Endothelial cell of umbilical vein (primary cell): ENCODE results near the gene HCK. TPM values are rescaled to one million over a fixed set of nuclear protein-coding genes. Genes with fewer than 3 reads are reported as not detected.

Experiments
- BruUV-seq: library from RNA; stranded (reverse); fragments of 400-500 nt; replicated peaks from 2 replicates; lab custom pipeline; 2021; lab: Mats Ljungman, UMichigan
- CTCF ChIA-PET: fragments of 300-600, 350-600 bp; sonication (Branson Sonifier 250); formaldehyde crosslinking; loops from one replicate; lab custom pipeline; 2021; ENCODE audit warnings: antibody characterized with exemption, inconsistent platforms; lab: Charles Lee
- POLR2A ChIA-PET: fragments of 300-600, 350-600 bp; sonication (Branson Sonifier 250); formaldehyde crosslinking; loops from one replicate; lab custom pipeline; 2021; ENCODE audit warnings: antibody characterized with exemption, inconsistent platforms; lab: Charles Lee
- DNase-seq: peaks from one replicate; pipeline ENCODE4 v3.0.0-alpha.2; 2011; ENCODE audit warnings: low read depth, low spot score
- FAIRE-seq: peaks from 2 replicates; lab custom pipeline; 2011; peaks lifted over from hg19 to GRCh38; lab: Jason Lieb, UNC
- H2AFZ ChIP-seq: 2 replicates; pipeline ENCODE4 v1.6.0; 2012; ENCODE audit warnings: low read depth, low read length, control low read depth, inconsistent platforms
- H3K27ac ChIP-seq: 2 replicates; pipeline ENCODE4 v1.5.1; 2011; ENCODE audit warnings: low read depth, mild to moderate bottlenecking, control low read depth, low read length, moderate library complexity; ENCODE audit not compliant: insufficient read depth
- H3K27me3 ChIP-seq, 2 experiments: 2 replicates each; pipeline versions ENCODE4 v1.6.0 to v1.6.1; 2011; ENCODE audit warnings: low read length in 2 of 2, mixed read lengths in 1 of 2; ENCODE audit not compliant: control insufficient read depth in 2 of 2, insufficient read depth in 2 of 2
- H3K36me3 ChIP-seq, 2 experiments: 2 replicates in 1 of 2; 3 replicates in 1 of 2; pipeline ENCODE4 v1.5.1; 2011; ENCODE audit warnings: low read length in 2 of 2, mild to moderate bottlenecking in 1 of 2, moderate library complexity in 1 of 2; ENCODE audit not compliant: control insufficient read depth in 2 of 2, insufficient read depth in 2 of 2; ENCODE audit errors: extremely low read depth in 1 of 2
- H3K4me1 ChIP-seq: 3 replicates; pipeline ENCODE4 v1.5.1; 2011; ENCODE audit warnings: mild to moderate bottlenecking, low read length; ENCODE audit not compliant: control insufficient read depth, insufficient read depth; ENCODE audit errors: extremely low read depth
- H3K4me2 ChIP-seq: 2 replicates; pipeline ENCODE4 v1.6.1; 2011; ENCODE audit warnings: low read length, control low read depth, mixed read lengths; ENCODE audit not compliant: insufficient read depth
- H3K4me3 ChIP-seq, 3 experiments: fragments of 200-600 bp in 1 of 3; sonication (generic), shearing (Covaris generic) in 1 of 3; replicated peaks in 1 of 3; 2 replicates each; pipeline ENCODE4 v1.5.1; 2011 to 2016; ENCODE audit warnings: control low read depth in 3 of 3, low read length in 3 of 3, mild to moderate bottlenecking in 2 of 3, inconsistent platforms in 1 of 3, low read depth in 1 of 3, moderate library complexity in 1 of 3; ENCODE audit not compliant: insufficient read depth in 1 of 3
- H3K79me2 ChIP-seq: 2 replicates; pipeline ENCODE4 v1.6.0; 2012; ENCODE audit warnings: low read length, inconsistent platforms; ENCODE audit not compliant: control insufficient read depth, insufficient read depth
- H3K9ac ChIP-seq: replicated peaks from 2 replicates; pipeline ENCODE3; 2011; ENCODE audit warnings: low read length, control low read depth; ENCODE audit not compliant: insufficient read depth; ENCODE audit errors: extremely low read depth
- H3K9me1 ChIP-seq: replicated peaks from 3 replicates; pipeline ENCODE4 v1.6.0; 2011; ENCODE audit warnings: mild to moderate bottlenecking, low read length; ENCODE audit not compliant: control insufficient read depth, insufficient read depth; ENCODE audit errors: extremely low read depth
- H3K9me3 ChIP-seq: replicated peaks from 2 replicates; pipeline ENCODE4 v1.5.1; 2012; ENCODE audit warnings: low read length, inconsistent platforms; ENCODE audit not compliant: control insufficient read depth, insufficient read depth
- H4K20me1 ChIP-seq: replicated peaks from 2 replicates; pipeline ENCODE3; 2011; ENCODE audit warnings: mild to moderate bottlenecking, low read length; ENCODE audit not compliant: control insufficient read depth, insufficient read depth; ENCODE audit errors: extremely low read depth
- CTCF ChIP-seq, 2 donors: IDR thresholded peaks; 1 replicate in 1 of 2; 2 replicates in 1 of 2; pipeline ENCODE4 v1.5.1; 2011; ENCODE audit warnings: low read length in 2 of 2, mild to moderate bottlenecking in 2 of 2, moderate library complexity in 2 of 2, control low read depth in 1 of 2, inconsistent platforms in 1 of 2, low read depth in 1 of 2; ENCODE audit not compliant: insufficient read depth in 1 of 2; ENCODE audit errors: extremely low read depth in 1 of 2
- EZH2 ChIP-seq: IDR thresholded peaks from 2 replicates; pipeline ENCODE4 v1.6.1; 2012; ENCODE audit warnings: borderline replicate concordance, low read depth, mild to moderate bottlenecking, moderate library complexity, low read length, inconsistent platforms; ENCODE audit not compliant: severe bottlenecking
- FOS ChIP-seq: IDR thresholded peaks from 2 replicates; pipeline ENCODE4 v1.6.1; 2011; ENCODE audit warnings: mild to moderate bottlenecking, low read length, moderate library complexity, borderline replicate concordance; ENCODE audit not compliant: insufficient read depth
- GATA2 ChIP-seq: IDR thresholded peaks from 2 replicates; pipeline ENCODE4 v1.7.0; 2011; ENCODE audit warnings: low read depth, mild to moderate bottlenecking, moderate library complexity, mixed read lengths, low read length; ENCODE audit not compliant: insufficient read length, insufficient read depth
- JUN ChIP-seq: IDR thresholded peaks from 2 replicates; pipeline ENCODE4 v1.6.1; 2011; ENCODE audit warnings: borderline replicate concordance, low read depth; ENCODE audit not compliant: insufficient read length, insufficient read depth
- MAX ChIP-seq: IDR thresholded peaks from 2 replicates; pipeline ENCODE4 v1.6.1; 2011; ENCODE audit not compliant: insufficient read depth, insufficient read length
- MYC ChIP-seq: IDR thresholded peaks from one replicate; pipeline ENCODE4 v1.6.1; 2011; ENCODE audit warnings: mild to moderate bottlenecking, low read depth, low read length
- POLR2A ChIP-seq: IDR thresholded peaks from 2 replicates; pipeline ENCODE4 v1.6.1; 2012; ENCODE audit warnings: low read depth, mild to moderate bottlenecking, control low read depth, low read length
- POLR2AphosphoS5 ChIP-seq: IDR thresholded peaks from 2 replicates; pipeline ENCODE4 v1.6.1; 2012; ENCODE audit warnings: low read depth, mild to moderate bottlenecking, control low read depth, low read length, moderate library complexity; ENCODE audit not compliant: insufficient read depth
- dilution Hi-C: fragments of 300-500 bp; cut with MboI; formaldehyde crosslinking; loops from one replicate; pipeline ENCODE4 v1.15.0; 2019; ENCODE audit warnings: low sequenced_read_pairs; ENCODE audit not compliant: extremely low pct_ligation_motif_present
- intact Hi-C: fragments of 100-400 bp; cut with micrococcal nuclease; formaldehyde crosslinking; loops from one replicate; pipeline ENCODE4 v1.10.0; 2022
- polyA plus RNA-seq, 4 experiments: library from polyadenylated mRNA; depleted of rRNA in 3 of 4; stranded (reverse) in 3 of 4; unstranded in 1 of 4; fragments of >200 nt; gene quantifications; 2 replicates each; pipeline versions ENCODE4 v1.2.1 to v1.2.3, GENCODE V29; 2011 to 2012; ENCODE audit warnings: missing spikeins in 1 of 4
- total RNA-seq: library from RNA; stranded (reverse); gene quantifications from 2 replicates; pipeline ENCODE4 v1.2.3, GENCODE V29; 2021

Gene HCK
- total and polyA plus RNA-seq, 2 donors (not counting 3 experiments of a cell fraction or from before 2014, with no cell fraction given) = not detected

- no peaks in the 10 kb centered on the region for H3K9me1 ChIP-seq
- FAIRE-seq = no peak
- H3K27me3 ChIP-seq = peaks cover 3 to 8% of the 10 kb centered on the region in 2 experiments
- no peaks in the 10 kb centered on the region for H4K20me1 ChIP-seq
- H3K36me3 ChIP-seq = no peaks in the 10 kb centered on the region
- H2AFZ ChIP-seq = no peak overlapping the region
- H3K4me2 ChIP-seq = no peak overlapping the region
- no peak overlapping the region for H3K4me3 ChIP-seq
- no peaks in the 10 kb centered on the region for H3K79me2 ChIP-seq
- dilution Hi-C loops (no loop called here), intact Hi-C loops (no loop called here)
- no peak overlapping the region for H3K9ac ChIP-seq
- no peak overlapping the region for H3K27ac ChIP-seq
- H3K9me3 ChIP-seq = no peaks in the 10 kb centered on the region
- ChIA-PET POLR2A (no interaction called here), CTCF (interaction anchor here (5.4 kb wide), 1 partner anchor 235 kb away, joined by 62 read pairs; no protein-coding TSS in a partner anchor)
- peaks cover 5% of the 10 kb centered on the region for H3K4me1 ChIP-seq
- BruUV-seq = no TSS peak
- no peak for DNase-seq
- TF ChIP-seq JUN (no peak), MYC (no peak), POLR2AphosphoS5 (no peak), FOS (no peak), MAX (no peak), POLR2A (no peak)
Observed at GRCh38 chr20:32088759-32089158, 36.7 kb downstream of the HCK start.

- H3K27me3 ChIP-seq = peaks cover 6 to 8% of the 10 kb centered on the region in 2 experiments
- no peaks in the 10 kb centered on the region for H3K79me2 ChIP-seq
- ChIA-PET CTCF (interaction anchor here (1.3 to 5.4 kb wide), 9 partner anchors 16 to 267 kb away, joined by 3 to 62 read pairs (median 11); partner anchors contain the start of gene FOXS1), POLR2A (no interaction called here)
- H3K9me1 ChIP-seq = no peaks in the 10 kb centered on the region
- H3K36me3 ChIP-seq = no peaks in the 10 kb centered on the region
- H3K9ac ChIP-seq = no peak overlapping the region
- no peak for TF ChIP-seq POLR2AphosphoS5
- TF ChIP-seq POLR2A = no peak
- no peak for TF ChIP-seq FOS
- no peak for TF ChIP-seq EZH2
- TF ChIP-seq MYC = no peak
- TF ChIP-seq JUN = no peak
- TF ChIP-seq GATA2 = no peak
- no peak for TF ChIP-seq CTCF (IDR thresholded peaks at IDR 0.05; ENCODE audit: extremely low read depth in 1 of 2, insufficient read depth in 1 of 2, low read depth in 1 of 2, low read length in 2 of 2)
- no peak for TF ChIP-seq MAX
- intact Hi-C loops (no loop called here), dilution Hi-C loops (no loop called here)
- DNase-seq (no peak), FAIRE-seq (no peak)
- no peak overlapping the region for H3K4me2 ChIP-seq
- no peak overlapping the region for H3K27ac ChIP-seq
- H3K4me1 ChIP-seq = peaks cover 5% of the 10 kb centered on the region
- BruUV-seq = no TSS peak
- H4K20me1 ChIP-seq = no peaks in the 10 kb centered on the region
- H3K4me3 ChIP-seq = no peak overlapping the region
- H3K9me3 ChIP-seq = no peaks in the 10 kb centered on the region
- no peak overlapping the region for H2AFZ ChIP-seq
Observed at GRCh38 chr20:32089637-32090362, 37.8 kb downstream of the HCK start.
